Urinary bladder (tissue), 4 donors: ENCODE data around the gene CNGA4. TPM values are rescaled to one million over a fixed set of nuclear protein-coding genes. Genes with fewer than 3 reads are reported as not detected.
"Not testable (repeated sequence)": the region's sequence is repeated elsewhere in the genome, so short reads cannot be mapped to it uniquely, and the experiment has no call there.

Source experiments
- DNase-seq: peaks from one replicate; pipeline ENCODE4 v3.0.0-alpha.2; 2015; ENCODE audit errors: extremely low spot score
- H3K27ac ChIP-seq: one replicate; pipeline ENCODE4 v1.5.1; 2013; ENCODE audit warnings: low read depth, mild to moderate bottlenecking, moderate library complexity
- H3K36me3 ChIP-seq: one replicate; pipeline ENCODE4 v1.6.1; 2013; ENCODE audit warnings: mild to moderate bottlenecking, moderate library complexity; ENCODE audit not compliant: insufficient read depth
- H3K4me1 ChIP-seq: one replicate; pipeline ENCODE4 v1.6.1; 2013; ENCODE audit warnings: mild to moderate bottlenecking, moderate library complexity; ENCODE audit not compliant: insufficient read depth
- H3K4me3 ChIP-seq: one replicate; pipeline ENCODE4 v1.5.1; 2013; ENCODE audit warnings: low read depth, low read length
- WGBS: extraction: QIAGEN DNeasy Blood & Tissue Kit; methylation state at CpG from one replicate; pipeline ENCODE4 v1.1.7; 2013; 5-methylcytosine and 5-hydroxymethylcytosine counted together
- polyA plus RNA-seq: library from polyadenylated mRNA; stranded (reverse); fragments of 200-250 nt; gene quantifications from one replicate; pipeline ENCODE4 v1.2.3, GENCODE V29; 2013
- total RNA-seq: library from RNA; depleted of rRNA; stranded (reverse); fragments of >200 nt; gene quantifications from one replicate; pipeline ENCODE4 v1.2.3, GENCODE V29; 2014
- donor health status: healthy with polysubstance abuse.
- donor health status: healthy.

The CNGA4 gene
- total and polyA plus RNA-seq, 2 donors = 0.28 TPM; not detected in 1

GRCh38 chr11:6258141-6258540 lies 19.3 kb downstream of the CNGA4 start:
- Histone ChIP-seq H3K4me3 (no peak overlapping the region), H3K27ac (no peak overlapping the region), H3K36me3 (no peaks in the 10 kb centered on the region), H3K4me1 (peaks cover 4% of the 10 kb centered on the region)
- no peak for DNase-seq
- WGBS = 77% methylated on average over 3 of the region's 3 CpGs

- no peak for DNase-seq
Measured at GRCh38 chr11:6258571-6259081, 19.7 kb downstream of the CNGA4 start.

GRCh38 chr11:6260207-6260726 lies 21.4 kb downstream of the CNGA4 start:
- no peak for DNase-seq
- no peak overlapping the region for H3K4me3 ChIP-seq
- WGBS = 52% methylated on average over 5 of the region's 5 CpGs
- no peaks in the 10 kb centered on the region for H3K36me3 ChIP-seq
- no peak overlapping the region for H3K27ac ChIP-seq
- peaks cover 4% of the 10 kb centered on the region for H3K4me1 ChIP-seq

More at GRCh38 chr11:6258571-6259081, 19.7 kb downstream of the CNGA4 start:
- 9% methylated on average over 16 of the region's 16 CpGs for WGBS
- Histone ChIP-seq H3K4me3 (peak overlapping the region; percentile 41), H3K4me1 (peaks cover 4% of the 10 kb centered on the region), H3K36me3 (no peaks in the 10 kb centered on the region), H3K27ac (no peak overlapping the region)

- Histone ChIP-seq H3K27ac (no peak overlapping the region), H3K4me1 (peaks cover 4% of the 10 kb centered on the region), H3K36me3 (no peaks in the 10 kb centered on the region), H3K4me3 (no peak overlapping the region)
- DNase-seq = no peak
- 93% methylated on average over 1 of the region's 1 CpG for WGBS
Measured at GRCh38 chr11:6263662-6264061, 24.8 kb downstream of the CNGA4 start.

- Histone ChIP-seq H3K36me3 (no peaks in the 10 kb centered on the region), H3K27ac (no peak overlapping the region), H3K4me1 (no peaks in the 10 kb centered on the region), H3K4me3 (no peak overlapping the region)
- no peak for DNase-seq
- 81% methylated on average over 1 of the region's 1 CpG for WGBS
Measured at GRCh38 chr11:6268820-6269219, 29.9 kb downstream of the CNGA4 start.

- H3K4me3 ChIP-seq = no peak overlapping the region
- 93% methylated on average over 24 of the region's 24 CpGs for WGBS
- no peaks in the 10 kb centered on the region for H3K4me1 ChIP-seq
- H3K27ac ChIP-seq = no peak overlapping the region
- no peak for DNase-seq
- no peaks in the 10 kb centered on the region for H3K36me3 ChIP-seq
Measured at GRCh38 chr11:6269994-6270393, 31.1 kb downstream of the CNGA4 start.

- 91% methylated on average over 41 of the region's 41 CpGs for WGBS
- no peak for DNase-seq
- Histone ChIP-seq H3K36me3 (no peaks in the 10 kb centered on the region), H3K4me1 (no peaks in the 10 kb centered on the region), H3K4me3 (no peak overlapping the region), H3K27ac (no peak overlapping the region)
Measured at GRCh38 chr11:6270584-6271246, 31.8 kb downstream of the CNGA4 start.

GRCh38 chr11:6271598-6271997 lies 32.7 kb downstream of the CNGA4 start:
- 57% methylated on average over 3 of the region's 3 CpGs for WGBS
- DNase-seq = no peak
- no peak overlapping the region for H3K4me3 ChIP-seq
- H3K36me3 ChIP-seq = no peaks in the 10 kb centered on the region
- H3K4me1 ChIP-seq = no peaks in the 10 kb centered on the region
- no peak overlapping the region for H3K27ac ChIP-seq

- Histone ChIP-seq H3K36me3 (no peaks in the 10 kb centered on the region), H3K27ac (no peak overlapping the region), H3K4me1 (no peaks in the 10 kb centered on the region), H3K4me3 (no peak overlapping the region)
- WGBS = 40% methylated on average over 4 of the region's 4 CpGs
- no peak for DNase-seq
Measured at GRCh38 chr11:6273188-6273587, 34.3 kb downstream of the CNGA4 start.

GRCh38 chr11:6280809-6281208 lies 41.9 kb downstream of the CNGA4 start:
- not testable (repeated sequence) for H3K27ac ChIP-seq, DNase-seq, H3K4me3 ChIP-seq, H3K4me1 ChIP-seq, H3K36me3 ChIP-seq
- 41% methylated on average over 7 of the region's 7 CpGs for WGBS

GRCh38 chr11:6283453-6284023 lies 44.6 kb downstream of the CNGA4 start:
- H3K36me3 ChIP-seq = no peaks in the 10 kb centered on the region
- no peaks in the 10 kb centered on the region for H3K4me1 ChIP-seq
- 75% methylated on average over 4 of the region's 4 CpGs for WGBS

GRCh38 chr11:6284250-6284649 lies 45.4 kb downstream of the CNGA4 start:
- no peaks in the 10 kb centered on the region for H3K36me3 ChIP-seq
- DNase-seq = no peak
- 94% methylated on average over 3 of the region's 3 CpGs for WGBS

More at GRCh38 chr11:6283453-6284023, 44.6 kb downstream of the CNGA4 start:
- H3K4me3 ChIP-seq = no peak overlapping the region
- no peak for DNase-seq
- no peak overlapping the region for H3K27ac ChIP-seq

GRCh38 chr11:6285019-6285418 lies 46.1 kb downstream of the CNGA4 start:
- H3K4me3 ChIP-seq = no peak overlapping the region
- no peak overlapping the region for H3K27ac ChIP-seq
- no peaks in the 10 kb centered on the region for H3K4me1 ChIP-seq
- DNase-seq = no peak
- no peaks in the 10 kb centered on the region for H3K36me3 ChIP-seq
- 75% methylated on average over 4 of the region's 4 CpGs for WGBS

More at GRCh38 chr11:6284250-6284649, 45.4 kb downstream of the CNGA4 start:
- Histone ChIP-seq H3K4me3 (no peak overlapping the region), H3K27ac (no peak overlapping the region), H3K4me1 (no peaks in the 10 kb centered on the region)
